Stimulated activated CD8-positive, alpha-beta memory T cell treated with anti-CD3 and anti-CD28 coated beads, Interleukin-12 subunit alpha, Interleukin-12 subunit beta, amount 100 ng/mL, for 24 hours (primary cell): Measurements from ENCODE around the gene GIPR.

Experiments
- DNase-seq: peaks from one replicate; pipeline ENCODE4 v3.0.0-alpha.2; 2020; ENCODE audit errors: extremely low read depth

Gene GIPR

GRCh38 chr19:45730368-45731288 lies 62.6 kb downstream of the GIPR start, which contains the start of gene FBXO46:
TSS of gene FBXO46 (minus strand) at chr19:45730896. CDS start at chr19:45713495, 17,401 bp downstream.
- DNase-seq: peak; percentile 77
